HG03521 (cell line): ENCODE results near the gene ADSS1.

ENCODE experiments used
- ATAC-seq: cut with Tn5 transposase; IDR thresholded peaks from one replicate; pipeline ENCODE4 v1.9.1; 2021; ENCODE audit warnings: mild to moderate bottlenecking, moderate library complexity; ENCODE audit not compliant: unreplicated experiment

ADSS1 gene

GRCh38 chr14:104778694-104779331, 54.8 kb downstream of the ADSS1 start:
- ATAC-seq: no peak

GRCh38 chr14:104779776-104780512, 55.9 kb downstream of the ADSS1 start:
- ATAC-seq: no peak

GRCh38 chr14:104780513-104781030, 56.5 kb downstream of the ADSS1 start:
- no peak for ATAC-seq

GRCh38 chr14:104781271-104782077, 57.4 kb downstream of the ADSS1 start:
- ATAC-seq: no peak

- ATAC-seq: no peak
Observed at GRCh38 chr14:104782086-104782807, 58.2 kb downstream of the ADSS1 start.

GRCh38 chr14:104782808-104783139, 58.7 kb downstream of the ADSS1 start:
- no peak for ATAC-seq

- ATAC-seq: no peak
Observed at GRCh38 chr14:104783484-104784217, 59.6 kb downstream of the ADSS1 start.

GRCh38 chr14:104784218-104784568, 60.2 kb downstream of the ADSS1 start:
- ATAC-seq: no peak

- ATAC-seq: no peak
Observed at GRCh38 chr14:104784846-104785707, 61.0 kb downstream of the ADSS1 start.

- ATAC-seq: no peak
Observed at GRCh38 chr14:104785708-104786080, 61.7 kb downstream of the ADSS1 start.

GRCh38 chr14:104786091-104786586, 62.1 kb downstream of the ADSS1 start:
- no peak for ATAC-seq

- ATAC-seq: no peak
Observed at GRCh38 chr14:104786726-104787675, 63.0 kb downstream of the ADSS1 start.

- no peak for ATAC-seq
Observed at GRCh38 chr14:104787736-104788135, 63.7 kb downstream of the ADSS1 start.

GRCh38 chr14:104788161-104788818, 64.3 kb downstream of the ADSS1 start:
- ATAC-seq: no peak

GRCh38 chr14:104788873-104789663, 65.0 kb downstream of the ADSS1 start:
- ATAC-seq: no peak

- no peak for ATAC-seq
Observed at GRCh38 chr14:104789752-104790743, 66.0 kb downstream of the ADSS1 start.
